BLaER1 treated with 17β-estradiol and CSF1 and Interleukin-3, amounts not matched to agents 10 nM and 100 nM (cell line): Measurements from ENCODE around the gene SNAI3.

Experiments
- H3K27ac ChIP-seq, 11 experiments: shearing (Covaris generic); formaldehyde crosslinking; 2 replicates each; pipeline ENCODE4 v1.8.1; 2022
- H3K27me3 ChIP-seq, 11 experiments: shearing (Covaris generic); formaldehyde crosslinking; 2 replicates each; pipeline ENCODE4 v1.8.1; 2022
- H3K36me3 ChIP-seq, 11 experiments: shearing (Covaris generic); formaldehyde crosslinking; 2 replicates each; pipeline ENCODE4 v1.8.1; 2022
- H3K4me1 ChIP-seq, 10 experiments: shearing (Covaris generic); formaldehyde crosslinking; 2 replicates each; pipeline ENCODE4 v1.8.1; 2022
- H3K4me2 ChIP-seq, 11 experiments: shearing (Covaris generic); formaldehyde crosslinking; 2 replicates each; pipeline ENCODE4 v1.8.1; 2022
- H3K4me3 ChIP-seq, 10 experiments: shearing (Covaris generic); formaldehyde crosslinking; 2 replicates each; pipeline ENCODE4 v1.8.1; 2022
- H3K9ac ChIP-seq, 11 experiments: shearing (Covaris generic); formaldehyde crosslinking; 2 replicates each; pipeline ENCODE4 v1.8.1; 2022
- H3K9me3 ChIP-seq, 11 experiments: shearing (Covaris generic); formaldehyde crosslinking; replicated peaks in 1 of 11; 2 replicates each; pipeline ENCODE4 v1.8.1; 2022
- H4K20me1 ChIP-seq, 11 experiments: shearing (Covaris generic); formaldehyde crosslinking; 2 replicates each; pipeline ENCODE4 v1.8.1; 2022
- Cebpa-rat ChIP-seq, 11 experiments: shearing (Covaris generic); IDR thresholded peaks; 2 replicates each; pipeline ENCODE4 v1.8.1; 2022

SNAI3 gene

GRCh38 chr16:88667461-88667860 lies 18.8 kb downstream of the SNAI3 start:
- H3K4me1 ChIP-seq = peaks cover 10 to 19% (median 15%) of the 10 kb centered on the region in 10 experiments
- H3K27ac ChIP-seq = no peak overlapping the region
- no peak overlapping the region for H3K4me2 ChIP-seq
- H3K27me3 ChIP-seq = no peaks in the 10 kb centered on the region
- no peaks in the 10 kb centered on the region for H3K9me3 ChIP-seq
- no peak overlapping the region for H3K4me3 ChIP-seq
- no peak for TF ChIP-seq Cebpa-rat (IDR thresholded peaks at IDR 0.05)
- peak overlapping the region in 1 of 11 experiments; percentile 13; a peak in 2 of 22 replicates for H3K9ac ChIP-seq
- H4K20me1 ChIP-seq = peaks cover 0 to 17% (median 0%) of the 10 kb centered on the region in 11 experiments; a peak in 4 of 22 replicates
- peaks cover 0 to 16% (median 4%) of the 10 kb centered on the region in 11 experiments; a peak in 7 of 22 replicates for H3K36me3 ChIP-seq

- no peaks in the 10 kb centered on the region for H3K9me3 ChIP-seq
- peaks cover 0 to 15% (median 8%) of the 10 kb centered on the region in 11 experiments; a peak in 7 of 22 replicates for H4K20me1 ChIP-seq
- no peak overlapping the region for H3K4me2 ChIP-seq
- no peak overlapping the region for H3K27ac ChIP-seq
- no peak overlapping the region for H3K4me3 ChIP-seq
- H3K36me3 ChIP-seq = peaks cover 0 to 16% (median 0%) of the 10 kb centered on the region in 11 experiments; a peak in 7 of 22 replicates
- H3K9ac ChIP-seq = 0 out of 22 replicates have a peak overlapping the region, but pooled peaks of 1 of the 11 experiments have one; percentile 4
- H3K27me3 ChIP-seq = no peaks in the 10 kb centered on the region
- peaks cover 23 to 32% (median 28%) of the 10 kb centered on the region in 10 experiments for H3K4me1 ChIP-seq
- no peak for TF ChIP-seq Cebpa-rat (IDR thresholded peaks at IDR 0.05)
These were observed 20.7 kb downstream of the SNAI3 start for GRCh38 chr16:88665570-88665969.

- Histone ChIP-seq H3K36me3 (peaks cover 0 to 18% (median 0%) of the 10 kb centered on the region in 11 experiments; a peak in 9 of 22 replicates), H3K4me2 (no peak overlapping the region), H3K27ac (no peak overlapping the region), H3K4me1 (peaks cover 26 to 36% (median 32%) of the 10 kb centered on the region in 10 experiments), H3K9me3 (no peaks in the 10 kb centered on the region), H3K9ac (0 out of 22 replicates have a peak overlapping the region, but pooled peaks of 1 of the 11 experiments have one; percentile 4), H3K4me3 (no peak overlapping the region), H4K20me1 (peaks cover 0 to 19% (median 8%) of the 10 kb centered on the region in 11 experiments; a peak in 7 of 22 replicates), H3K27me3 (no peaks in the 10 kb centered on the region)
- TF ChIP-seq Cebpa-rat (IDR thresholded peaks at IDR 0.05) = no peak
These were observed 21.2 kb downstream of the SNAI3 start for GRCh38 chr16:88665148-88665547.

- Histone ChIP-seq H3K9me3 (no peaks in the 10 kb centered on the region), H3K27ac (peak within 1 kb of the TSS; percentile 32 to 84 (median 78); a peak in 21 of 22 replicates), H4K20me1 (peaks cover 0 to 35% (median 9%) of the 10 kb centered on the region in 11 experiments; a peak in 11 of 22 replicates), H3K9ac (peak within 1 kb of the TSS; percentile 82 to 89 (median 86)), H3K27me3 (no peaks in the 10 kb centered on the region), H3K4me2 (peak within 1 kb of the TSS; percentile 97 to 100 (median 99)), H3K36me3 (peaks cover 0 to 20% (median 0%) of the 10 kb centered on the region in 11 experiments; a peak in 5 of 22 replicates), H3K4me3 (peak within 1 kb of the TSS; percentile 76 to 97 (median 90)), H3K4me1 (peaks cover 37 to 55% (median 44%) of the 10 kb centered on the region in 10 experiments)
- no peak for TF ChIP-seq Cebpa-rat (IDR thresholded peaks at IDR 0.05)
These were observed 23.3 kb downstream of the SNAI3 start, which contains the start of gene MVD for GRCh38 chr16:88662843-88663606. Gene MVD, minus strand, starts transcription at chr16:88663091. Its CDS starts 11 bp downstream, at chr16:88663080.

GRCh38 chr16:88662222-88662842 lies 24.0 kb downstream of the SNAI3 start:
- Histone ChIP-seq H3K9ac (peak overlapping the region; percentile 82 to 89 (median 86)), H3K9me3 (no peaks in the 10 kb centered on the region), H3K27ac (peak overlapping the region; percentile 32 to 84 (median 78); a peak in 21 of 22 replicates), H3K4me2 (peak overlapping the region; percentile 88 to 100 (median 98)), H3K4me3 (peak overlapping the region; percentile 76 to 97 (median 90)), H3K27me3 (no peaks in the 10 kb centered on the region), H3K4me1 (peaks cover 43 to 62% (median 50%) of the 10 kb centered on the region in 10 experiments), H4K20me1 (peaks cover 0 to 38% (median 9%) of the 10 kb centered on the region in 11 experiments; a peak in 12 of 22 replicates), H3K36me3 (peaks cover 0 to 20% (median 0%) of the 10 kb centered on the region in 11 experiments; a peak in 5 of 22 replicates)
- TF ChIP-seq Cebpa-rat (IDR thresholded peaks at IDR 0.05) = no peak

- Histone ChIP-seq H3K27me3 (no peaks in the 10 kb centered on the region), H3K4me2 (peak overlapping the region; percentile 27 to 99 (median 92); a peak in 20 of 22 replicates), H3K4me3 (peak overlapping the region in 1 of 10 experiments; percentile 13; a peak in 4 of 20 replicates), H4K20me1 (peaks cover 0 to 46% (median 9%) of the 10 kb centered on the region in 11 experiments; a peak in 13 of 22 replicates), H3K9me3 (no peaks in the 10 kb centered on the region), H3K9ac (peak overlapping the region in 1 of 11 experiments; percentile 18; a peak in 4 of 22 replicates), H3K4me1 (peaks cover 52 to 71% (median 58%) of the 10 kb centered on the region in 10 experiments), H3K36me3 (peaks cover 0 to 28% (median 0%) of the 10 kb centered on the region in 11 experiments; a peak in 5 of 22 replicates), H3K27ac (no peak overlapping the region)
- no peak for TF ChIP-seq Cebpa-rat (IDR thresholded peaks at IDR 0.05)
These were observed 24.8 kb downstream of the SNAI3 start for GRCh38 chr16:88661468-88661867.

- Histone ChIP-seq H3K4me2 (peak overlapping the region in 2 of 11 experiments; percentile 5 to 12; a peak in 2 of 22 replicates), H4K20me1 (peaks cover 0 to 60% (median 8%) of the 10 kb centered on the region in 11 experiments; a peak in 12 of 22 replicates), H3K9ac (peak overlapping the region in 1 of 11 experiments; percentile 24; a peak in 1 of 22 replicates), H3K4me1 (peaks cover 65 to 86% (median 76%) of the 10 kb centered on the region in 10 experiments), H3K4me3 (no peak overlapping the region), H3K27me3 (no peaks in the 10 kb centered on the region), H3K27ac (no peak overlapping the region), H3K36me3 (peaks cover 11 to 37% (median 14%) of the 10 kb centered on the region in 11 experiments; a peak in 19 of 22 replicates), H3K9me3 (no peaks in the 10 kb centered on the region)
- no peak for TF ChIP-seq Cebpa-rat (IDR thresholded peaks at IDR 0.05)
These were observed 27.1 kb downstream of the SNAI3 start for GRCh38 chr16:88659160-88659559.

- H3K9ac ChIP-seq = no peak overlapping the region
- peaks cover 0 to 60% (median 8%) of the 10 kb centered on the region in 11 experiments; a peak in 12 of 22 replicates for H4K20me1 ChIP-seq
- no peak overlapping the region for H3K4me3 ChIP-seq
- H3K4me2 ChIP-seq = peak overlapping the region in 3 of 11 experiments; percentile 12 to 100 (median 90); a peak in 2 of 22 replicates
- no peaks in the 10 kb centered on the region for H3K9me3 ChIP-seq
- no peaks in the 10 kb centered on the region for H3K27me3 ChIP-seq
- H3K36me3 ChIP-seq = peaks cover 11 to 40% (median 14%) of the 10 kb centered on the region in 11 experiments; a peak in 19 of 22 replicates
- no peak for TF ChIP-seq Cebpa-rat (IDR thresholded peaks at IDR 0.05)
- no peak overlapping the region for H3K27ac ChIP-seq
- H3K4me1 ChIP-seq = peaks cover 61 to 86% (median 76%) of the 10 kb centered on the region in 10 experiments
These were observed 27.6 kb downstream of the SNAI3 start for GRCh38 chr16:88658714-88659113.
